Neural cell (in vitro differentiated cells): Measurements from ENCODE around the gene HOPX. TPM values are rescaled to one million over a fixed set of nuclear protein-coding genes. Genes with fewer than 3 reads are reported as not detected.

Experiments used
- H2AFZ ChIP-seq: fragments of 200-600, 300-800 bp; sonication (generic), shearing (Covaris generic); 2 replicates; pipeline ENCODE4 v1.6.0; 2014; ENCODE audit warnings: low read depth, mild to moderate bottlenecking, antibody characterized with exemption, low read length, moderate library complexity
- H3F3A ChIP-seq: fragments of 200-600 bp; shearing (Covaris generic); 2 replicates; pipeline ENCODE4 v1.6.1; 2016; ENCODE audit warnings: mild to moderate bottlenecking, moderate library complexity, mixed read lengths, antibody characterized with exemption, low read length; ENCODE audit not compliant: insufficient read depth, poor library complexity, severe bottlenecking
- H3K27ac ChIP-seq: fragments of 200-600, 300-800 bp; sonication (generic), shearing (Covaris generic); 2 replicates; pipeline ENCODE4 v1.5.1; 2014; ENCODE audit warnings: mild to moderate bottlenecking, low read length, moderate library complexity
- H3K27me3 ChIP-seq: fragments of 300-800, 200-600 bp; sonication (generic), shearing (Covaris generic); 2 replicates; pipeline ENCODE4 v1.6.0; 2014; ENCODE audit warnings: mild to moderate bottlenecking, low read depth, low read length, moderate library complexity; ENCODE audit not compliant: insufficient read depth
- H3K36me3 ChIP-seq: fragments of 300-800, 200-600 bp; sonication (generic), shearing (Covaris generic); 2 replicates; pipeline ENCODE4 v1.5.1; 2014; ENCODE audit warnings: mild to moderate bottlenecking, antibody characterized with exemption, low read length, moderate library complexity; ENCODE audit not compliant: insufficient read depth
- H3K4me2 ChIP-seq: fragments of 300-800, 200-600 bp; sonication (generic), shearing (Covaris generic); 2 replicates; pipeline ENCODE4 v1.6.0; 2014; ENCODE audit warnings: mild to moderate bottlenecking, low read length
- H3K4me3 ChIP-seq: fragments of 300-800, 200-600 bp; sonication (generic), shearing (Covaris generic); 2 replicates; pipeline ENCODE4 v1.5.1; 2014; ENCODE audit warnings: mild to moderate bottlenecking, low read length, moderate library complexity
- H3K79me2 ChIP-seq: fragments of 200-600 bp; shearing (Covaris generic); replicated peaks from 2 replicates; pipeline ENCODE4 v1.6.0; 2014; ENCODE audit warnings: mild to moderate bottlenecking, low read length, moderate library complexity; ENCODE audit not compliant: insufficient read depth
- H3K9ac ChIP-seq: fragments of 300-800, 200-600 bp; sonication (generic), shearing (Covaris generic); 2 replicates; pipeline ENCODE4 v1.6.1; 2016; ENCODE audit warnings: mild to moderate bottlenecking, low read length, mixed read lengths
- H3K9me2 ChIP-seq: fragments of 200-600 bp; shearing (Covaris generic); 2 replicates; pipeline ENCODE4 v1.6.1; 2016; ENCODE audit warnings: mild to moderate bottlenecking, low read length, mixed read lengths; ENCODE audit not compliant: insufficient read depth
- H3K9me3 ChIP-seq: fragments of 200-600, 300-800 bp; sonication (generic), shearing (Covaris generic); 2 replicates; pipeline ENCODE4 v1.6.1; 2016; ENCODE audit warnings: mild to moderate bottlenecking, mixed run types, low read length, moderate library complexity, mixed read lengths
- H4K20me1 ChIP-seq: fragments of 200-600 bp; shearing (Covaris generic); 2 replicates; pipeline ENCODE4 v1.6.1; 2016; ENCODE audit warnings: mild to moderate bottlenecking, mixed run types; ENCODE audit not compliant: insufficient read depth
- CTCF ChIP-seq: fragments of 450-650 bp; IDR thresholded peaks from 2 replicates; pipeline ENCODE4 v1.5.1; 2014; ENCODE audit warnings: antibody characterized with exemption, mild to moderate bottlenecking, moderate library complexity; ENCODE audit not compliant: poor library complexity, severe bottlenecking
- EP300 ChIP-seq: fragments of 450-650 bp; conservative IDR thresholded peaks from 2 replicates; pipeline ENCODE4 v1.6.1; 2014; ENCODE audit warnings: antibody characterized with exemption, mild to moderate bottlenecking, moderate library complexity; ENCODE audit not compliant: poor library complexity, severe bottlenecking
- EZH2 ChIP-seq: fragments of 200-600, 300-800 bp; shearing (Covaris generic), sonication (generic); IDR thresholded peaks from 2 replicates; pipeline ENCODE4 v1.6.1; 2014; ENCODE audit warnings: antibody characterized with exemption, low read length, borderline replicate concordance, mild to moderate bottlenecking; ENCODE audit not compliant: insufficient read depth, poor library complexity, severe bottlenecking
- MXI1 ChIP-seq: fragments of 450-650 bp; conservative IDR thresholded peaks from 2 replicates; pipeline ENCODE4 v1.6.1; 2014; ENCODE audit warnings: antibody characterized with exemption, mild to moderate bottlenecking; ENCODE audit not compliant: poor library complexity, severe bottlenecking
- POLR2AphosphoS5 ChIP-seq: IDR thresholded peaks from 2 replicates; pipeline ENCODE4 v1.6.1; 2012
- RAD21 ChIP-seq: fragments of 450-650 bp; conservative IDR thresholded peaks from 2 replicates; pipeline ENCODE4 v1.6.1; 2014; ENCODE audit warnings: antibody characterized with exemption, mild to moderate bottlenecking, moderate library complexity
- REST ChIP-seq: IDR thresholded peaks from 2 replicates; pipeline ENCODE4 v1.6.1; 2012; ENCODE audit warnings: borderline replicate concordance
- SMC3 ChIP-seq: fragments of 450-650 bp; conservative IDR thresholded peaks from 2 replicates; pipeline ENCODE4 v1.6.1; 2014; ENCODE audit warnings: antibody characterized with exemption, mild to moderate bottlenecking, moderate library complexity; ENCODE audit not compliant: poor library complexity
- TAF1 ChIP-seq: IDR thresholded peaks from 2 replicates; pipeline ENCODE4 v1.6.1; 2012; ENCODE audit warnings: low read depth
- polyA plus RNA-seq: library from polyadenylated mRNA; depleted of rRNA; stranded (reverse); fragments of >200 nt; gene quantifications from 2 replicates; pipeline ENCODE4 v1.2.3, GENCODE V29; 2014

HOPX gene
- polyA plus RNA-seq, 1 donor from 2014 or later = 2.0 TPM

GRCh38 chr4:56622176-56622575 is 58.9 kb downstream of the HOPX start:
- Histone ChIP-seq H3K79me2 (no peaks in the 10 kb centered on the region), H4K20me1 (no peaks in the 10 kb centered on the region), H3K4me2 (no peak overlapping the region), H3F3A (no peaks in the 10 kb centered on the region), H3K9me2 (no peaks in the 10 kb centered on the region), H3K9me3 (no peaks in the 10 kb centered on the region), H3K4me3 (no peak overlapping the region), H3K36me3 (no peaks in the 10 kb centered on the region), H2AFZ (no peak overlapping the region), H3K9ac (no peak overlapping the region), H3K27ac (no peak overlapping the region), H3K27me3 (no peaks in the 10 kb centered on the region)
- no peak for TF ChIP-seq CTCF

- Histone ChIP-seq H3K9me2 (no peaks in the 10 kb centered on the region), H3K79me2 (no peaks in the 10 kb centered on the region), H3K27ac (no peak overlapping the region), H3K36me3 (no peaks in the 10 kb centered on the region), H4K20me1 (no peaks in the 10 kb centered on the region), H3K9me3 (no peaks in the 10 kb centered on the region), H3F3A (no peaks in the 10 kb centered on the region), H2AFZ (no peak overlapping the region), H3K27me3 (no peaks in the 10 kb centered on the region), H3K4me3 (no peak overlapping the region), H3K4me2 (no peak overlapping the region), H3K9ac (no peak overlapping the region)
- TF ChIP-seq RAD21 (no peak), EP300 (no peak)
Observed at GRCh38 chr4:56619816-56620215, 61.3 kb downstream of the HOPX start.

- Histone ChIP-seq H2AFZ (no peak overlapping the region), H3K9me2 (no peaks in the 10 kb centered on the region)
Observed at GRCh38 chr4:56619160-56619559, 61.9 kb downstream of the HOPX start.

More at GRCh38 chr4:56619160-56619559, 61.9 kb downstream of the HOPX start:
- Histone ChIP-seq H3K27ac (no peak overlapping the region), H3K9ac (no peak overlapping the region), H3F3A (no peaks in the 10 kb centered on the region), H3K4me2 (no peak overlapping the region), H3K27me3 (no peaks in the 10 kb centered on the region), H3K4me3 (no peak overlapping the region), H4K20me1 (no peaks in the 10 kb centered on the region), H3K79me2 (no peaks in the 10 kb centered on the region), H3K36me3 (no peaks in the 10 kb centered on the region), H3K9me3 (no peaks in the 10 kb centered on the region)
- no peak for TF ChIP-seq POLR2AphosphoS5
- TF ChIP-seq RAD21 = no peak
- TF ChIP-seq TAF1 = no peak
- no peak for TF ChIP-seq SMC3
- no peak for TF ChIP-seq EZH2
- TF ChIP-seq CTCF = no peak
- no peak for TF ChIP-seq EP300
- no peak for TF ChIP-seq REST
- no peak for TF ChIP-seq MXI1
